B cell (primary cell): Measurements from ENCODE around the gene SPAG5. TPM values are rescaled to one million over a fixed set of nuclear protein-coding genes. Genes with fewer than 3 reads are reported as not detected.
A peak's percentile ranks its signal among the peaks of the same experiment; 100 is the strongest.

Source experiments
- ATAC-seq: fragments of 200-7000 bp; cut with Tn5 transposase; one replicate; pipeline ENCODE4 v1.10.0; 2021; ENCODE audit warnings: low read depth, mild to moderate bottlenecking, moderate number of reproducible peaks, moderate library complexity
- CTCF ChIA-PET: fragments of 350-600 bp; sonication (Branson Sonifier 250); formaldehyde crosslinking; loops from one replicate; lab custom pipeline; 2021; ENCODE audit warnings: antibody characterized with exemption, inconsistent platforms; lab: Charles Lee
- POLR2A ChIA-PET: fragments of 350-600 bp; sonication (Branson Sonifier 250); formaldehyde crosslinking; loops from one replicate; lab custom pipeline; 2021; ENCODE audit warnings: antibody characterized with exemption; lab: Charles Lee
- DNase-seq: peaks from one replicate; pipeline ENCODE4 v3.0.0; 2013
- H2AFZ ChIP-seq: 2 replicates; pipeline ENCODE4 v1.6.1; 2012; ENCODE audit warnings: mild to moderate bottlenecking, low read depth, low read length; ENCODE audit not compliant: insufficient read depth, poor library complexity, severe bottlenecking
- H3K27ac ChIP-seq, 2 donors: 1 replicate in 1 of 2; 2 replicates in 1 of 2; pipeline ENCODE4 v1.5.1; 2012 to 2013; ENCODE audit warnings: low read length in 2 of 2, mild to moderate bottlenecking in 2 of 2, moderate library complexity in 1 of 2
- H3K27me3 ChIP-seq, 4 experiments: fragments of 200-600 bp in 1 of 4; sonication (generic) in 1 of 4; replicated peaks in 1 of 4; 1 replicate in 2 of 4; 2 replicates in 2 of 4; pipeline versions ENCODE4 v1.6.1 to v1.7.0; 2013 to 2016; ENCODE audit warnings: low read length in 3 of 4, mild to moderate bottlenecking in 2 of 4, mixed read lengths in 1 of 4, moderate library complexity in 1 of 4; ENCODE audit not compliant: insufficient read depth in 4 of 4, control insufficient read depth in 3 of 4; ENCODE audit errors: control extremely low read depth in 1 of 4
- H3K36me3 ChIP-seq, 2 experiments: replicated peaks in 1 of 2; 1 replicate in 1 of 2; 2 replicates in 1 of 2; pipeline versions ENCODE4 v1.6.1 to v1.7.1; 2013; ENCODE audit warnings: low read length in 1 of 2; ENCODE audit not compliant: insufficient read depth in 2 of 2, control insufficient read depth in 1 of 2; ENCODE audit errors: control extremely low read depth in 1 of 2, extremely low read depth in 1 of 2
- H3K4me1 ChIP-seq, 2 donors: fragments of 200-600 bp in 1 of 2; sonication (generic) in 1 of 2; 1 replicate in 1 of 2; 2 replicates in 1 of 2; pipeline versions ENCODE4 v1.5.1 to v1.6.1; 2013 to 2017; ENCODE audit warnings: low read length in 2 of 2; ENCODE audit not compliant: control insufficient read depth in 2 of 2, insufficient read depth in 2 of 2
- H3K4me2 ChIP-seq: replicated peaks from 2 replicates; pipeline ENCODE3; 2012; ENCODE audit warnings: mild to moderate bottlenecking, low read depth, low read length; ENCODE audit not compliant: poor library complexity, severe bottlenecking
- H3K4me3 ChIP-seq, 5 experiments: fragments of 200-600 bp in 1 of 5; sonication (generic) in 1 of 5; 1 replicate in 3 of 5; 2 replicates in 2 of 5; pipeline versions ENCODE4 v1.5.1 to v1.7.0; 2011 to 2016; ENCODE audit warnings: low read length in 4 of 5, mild to moderate bottlenecking in 4 of 5, low read depth in 2 of 5, control low read depth in 1 of 5, moderate library complexity in 1 of 5; ENCODE audit not compliant: insufficient read depth in 1 of 5; ENCODE audit errors: control extremely low read depth in 1 of 5, extremely low read depth in 1 of 5
- H3K79me2 ChIP-seq: fragments of 200-600 bp; sonication (generic); one replicate; pipeline ENCODE4 v1.6.0; 2016; ENCODE audit warnings: low read length; ENCODE audit not compliant: control insufficient read depth, insufficient read depth
- H3K9ac ChIP-seq: fragments of 200-600 bp; sonication (generic); 2 replicates; pipeline ENCODE4 v1.6.1; 2017; ENCODE audit warnings: mild to moderate bottlenecking, low read length, moderate library complexity
- H3K9me3 ChIP-seq, 3 donors: one replicate each; pipeline versions ENCODE4 v1.6.1 to v1.7.1; 2013; ENCODE audit warnings: low read length in 2 of 3; ENCODE audit not compliant: control insufficient read depth in 2 of 3, insufficient read depth in 1 of 3; ENCODE audit errors: control extremely low read depth in 1 of 3
- H4K20me1 ChIP-seq: 2 replicates; pipeline ENCODE4 v1.6.0; 2012; ENCODE audit warnings: mild to moderate bottlenecking, low read length; ENCODE audit not compliant: insufficient read depth, control insufficient read depth, poor library complexity, severe bottlenecking
- H3K27ac Mint-ChIP-seq: one replicate; pipeline ENCODE4 v1.8.0; 2021; ENCODE audit warnings: mixed read lengths
- H3K27me3 Mint-ChIP-seq: one replicate; pipeline ENCODE4 v1.8.0; 2021; ENCODE audit warnings: mixed read lengths
- H3K4me1 Mint-ChIP-seq: one replicate; pipeline ENCODE4 v1.8.0; 2021; ENCODE audit warnings: mixed read lengths
- H3K4me3 Mint-ChIP-seq: one replicate; pipeline ENCODE4 v1.8.0; 2021; ENCODE audit warnings: mixed read lengths
- H3K9me3 Mint-ChIP-seq: one replicate; pipeline ENCODE4 v1.8.0; 2022; ENCODE audit warnings: mixed read lengths; ENCODE audit not compliant: insufficient read depth
- EZH2 ChIP-seq: IDR thresholded peaks from 2 replicates; pipeline ENCODE4 v1.6.1; 2012; ENCODE audit warnings: borderline replicate concordance, low read depth, mild to moderate bottlenecking, moderate library complexity, low read length; ENCODE audit not compliant: insufficient read depth, poor library complexity, severe bottlenecking
- WGBS: methylation state at CpG from one replicate; pipeline ENCODE4 v1.1.5; 2013; ENCODE audit warnings: missing lambda C conversion rate; ENCODE audit not compliant: insufficient coverage; 5-methylcytosine and 5-hydroxymethylcytosine counted together
- intact Hi-C: fragments of 100-400 bp; cut with micrococcal nuclease; formaldehyde crosslinking; loops from one replicate; pipeline ENCODE4 v1.10.0; 2022
- polyA plus RNA-seq: library from polyadenylated mRNA; depleted of rRNA; stranded (reverse); fragments of >200 nt; gene quantifications from 2 replicates; pipeline ENCODE4 v1.2.3, GENCODE V29; 2012
- total RNA-seq, 2 donors: library from RNA; stranded (reverse); fragments of 120-200 nt in 1 of 2; gene quantifications; 1 replicate in 1 of 2; 2 replicates in 1 of 2; pipeline versions ENCODE4 v1.2.3 to v1.2.4, GENCODE V29; 2013 to 2022
- TF ChIP-seq, protein P1 (sequence below): fragments of 200-600 bp; IDR thresholded peaks from one replicate; pipeline ENCODE4 v1.8.0; 2022; ENCODE audit warnings: antibody characterized with exemption, mild to moderate bottlenecking

The SPAG5 gene
- total and polyA plus RNA-seq, 2 donors (not counting 1 experiment from before 2014, with no cell fraction given), result 4.7 to 8.0 TPM

DNA sequence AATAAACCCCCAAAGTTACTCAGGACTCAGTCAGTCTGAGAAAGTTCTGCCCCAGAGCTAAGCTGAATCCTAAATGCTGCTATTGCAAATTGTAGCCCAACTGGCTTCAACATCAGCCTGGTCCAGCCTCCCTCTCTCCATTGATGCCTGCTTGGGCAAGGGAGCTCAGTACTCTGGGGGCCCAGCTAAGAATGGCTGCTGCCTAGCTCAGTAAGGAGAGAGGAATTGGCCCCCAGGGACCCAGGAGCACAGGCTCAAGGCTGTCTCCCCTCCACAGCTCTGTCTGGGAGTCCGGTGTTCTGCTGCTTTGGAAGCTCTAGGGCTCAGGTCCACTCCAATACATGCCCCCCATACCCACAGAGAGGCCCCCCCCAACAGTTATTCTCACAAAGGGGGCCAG lies 48.0 kb downstream of the SPAG5 start:
- Mint-ChIP-seq H3K9me3 (no peaks in the 10 kb centered on the region), H3K27ac (peak overlapping the region; percentile 96), H3K4me3 (peak overlapping the region; percentile 95), H3K4me1 (peaks cover 60% of the 10 kb centered on the region), H3K27me3 (no peaks in the 10 kb centered on the region)
- DNase-seq, result peak; percentile 26
- H3K27me3 ChIP-seq, result no peaks in the 10 kb centered on the region
- no CpG with 5 or more reads among the region's 1 CpG for WGBS
- H4K20me1 ChIP-seq, result peaks cover 7% of the 10 kb centered on the region
- H3K79me2 ChIP-seq, result peaks cover 11% of the 10 kb centered on the region
- no peak for ATAC-seq
- no peak for TF ChIP-seq EZH2
- TF ChIP-seq, protein P1, sequence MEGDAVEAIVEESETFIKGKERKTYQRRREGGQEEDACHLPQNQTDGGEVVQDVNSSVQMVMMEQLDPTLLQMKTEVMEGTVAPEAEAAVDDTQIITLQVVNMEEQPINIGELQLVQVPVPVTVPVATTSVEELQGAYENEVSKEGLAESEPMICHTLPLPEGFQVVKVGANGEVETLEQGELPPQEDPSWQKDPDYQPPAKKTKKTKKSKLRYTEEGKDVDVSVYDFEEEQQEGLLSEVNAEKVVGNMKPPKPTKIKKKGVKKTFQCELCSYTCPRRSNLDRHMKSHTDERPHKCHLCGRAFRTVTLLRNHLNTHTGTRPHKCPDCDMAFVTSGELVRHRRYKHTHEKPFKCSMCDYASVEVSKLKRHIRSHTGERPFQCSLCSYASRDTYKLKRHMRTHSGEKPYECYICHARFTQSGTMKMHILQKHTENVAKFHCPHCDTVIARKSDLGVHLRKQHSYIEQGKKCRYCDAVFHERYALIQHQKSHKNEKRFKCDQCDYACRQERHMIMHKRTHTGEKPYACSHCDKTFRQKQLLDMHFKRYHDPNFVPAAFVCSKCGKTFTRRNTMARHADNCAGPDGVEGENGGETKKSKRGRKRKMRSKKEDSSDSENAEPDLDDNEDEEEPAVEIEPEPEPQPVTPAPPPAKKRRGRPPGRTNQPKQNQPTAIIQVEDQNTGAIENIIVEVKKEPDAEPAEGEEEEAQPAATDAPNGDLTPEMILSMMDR, result no peak
- no peaks in the 10 kb centered on the region for H3K9me3 ChIP-seq
- CTCF ChIA-PET, result interaction anchor here (1.1 to 5.2 kb wide), 9 partner anchors 11 to 168 kb away, joined by 3 to 31 read pairs (median 4); partner anchors contain the start of gene PIGS
- H3K4me3 ChIP-seq, result no peak overlapping the region
- H3K27ac ChIP-seq, result peak overlapping the region; percentile 91 to 97
- H3K36me3 ChIP-seq, result peaks cover 11 to 48% of the 10 kb centered on the region in 2 experiments
- peak overlapping the region; percentile 85 for H3K4me2 ChIP-seq
- H3K4me1 ChIP-seq, result peaks cover 58 to 62% of the 10 kb centered on the region in 2 donors
- no peak overlapping the region for H2AFZ ChIP-seq
- intact Hi-C loops, result no loop called here
- POLR2A ChIA-PET, result interaction anchor here (0.5 to 3.3 kb wide), 4 partner anchors 20 to 360 kb away, joined by 3 to 14 read pairs (median 6); partner anchors contain the start of gene PIGS
- H3K9ac ChIP-seq, result no peak overlapping the region
